K562 (cell line): ENCODE measurements around the gene BAIAP2L2. TPM values are rescaled to one million over a fixed set of nuclear protein-coding genes. Genes with fewer than 3 reads are reported as not detected.
"Not testable (repeated sequence)": the region's sequence is repeated elsewhere in the genome, so short reads cannot be mapped to it uniquely, and the experiment has no call there.

Experiments used
- ATAC-seq: fragments of 200-7000 bp; cut with Tn5 transposase; 3 replicates; pipeline ENCODE4 v1.9.1; 2020; ENCODE audit warnings: moderate library complexity
- BruUV-seq: library from RNA; stranded (reverse); fragments of 400-500 nt; replicated peaks from 2 replicates; lab custom pipeline; 2021; lab: Mats Ljungman, UMichigan
- CTCF ChIA-PET: fragments of 300-600 bp; formaldehyde crosslinking; extraction: SDS; loops from one replicate; lab custom pipeline; 2021; ENCODE audit warnings: low intra/inter-chr PET ratio; lab: Yijun Ruan, JAX
- POLR2A ChIA-PET: fragments of 300-600, 350-650 bp; sonication (Branson Sonifier 250); formaldehyde crosslinking; extraction: SDS; loops from one replicate; lab custom pipeline; 2021; ENCODE audit warnings: antibody characterized with exemption, inconsistent platforms; lab: Yijun Ruan, JAX
- DNase-seq, 4 experiments: peaks; one replicate each; pipeline versions ENCODE4 v3.0.0 to v3.0.0-alpha.2; 2011 to 2018; ENCODE audit warnings: low spot score in 3 of 4, mixed read lengths in 3 of 4; ENCODE audit errors: extremely low read depth in 1 of 4
- FAIRE-seq: peaks from 2 replicates; lab custom pipeline; 2011; peaks lifted over from hg19 to GRCh38; lab: Jason Lieb, UNC
- H2AFZ ChIP-seq: 2 replicates; pipeline ENCODE4 v1.6.0; 2011; ENCODE audit warnings: low read depth, low read length, control low read depth, inconsistent platforms
- H3K27ac ChIP-seq: fragments of 200-600 bp; 3 replicates; pipeline ENCODE4 v1.8.0; 2011; ENCODE audit warnings: low read depth, mild to moderate bottlenecking, control low read depth, inconsistent platforms, low read length, moderate library complexity, mixed read lengths; ENCODE audit errors: extremely low read depth
- H3K27me3 ChIP-seq, 2 experiments: fragments of 300-600 bp in 1 of 2; 2 replicates in 1 of 2; 3 replicates in 1 of 2; pipeline versions ENCODE4 v1.6.0 to v1.8.0; 2011; ENCODE audit warnings: inconsistent platforms in 2 of 2, low read length in 2 of 2, mild to moderate bottlenecking in 1 of 2, mixed read lengths in 1 of 2, moderate library complexity in 1 of 2; ENCODE audit not compliant: control insufficient read depth in 2 of 2, insufficient read depth in 2 of 2
- H3K36me3 ChIP-seq: fragments of 300-600 bp; 3 replicates; pipeline ENCODE4 v1.8.0; 2011; ENCODE audit warnings: mild to moderate bottlenecking, low read length, inconsistent platforms; ENCODE audit not compliant: control insufficient read depth, insufficient read depth
- H3K4me1 ChIP-seq, 2 experiments: fragments of 200-600 bp in 1 of 2; replicated peaks in 1 of 2; 2 replicates in 1 of 2; 3 replicates in 1 of 2; pipeline versions ENCODE4 v1.5.1 to v1.8.0; 2011; ENCODE audit warnings: inconsistent platforms in 2 of 2, low read length in 2 of 2, mild to moderate bottlenecking in 1 of 2, mixed read lengths in 1 of 2, moderate library complexity in 1 of 2; ENCODE audit not compliant: control insufficient read depth in 2 of 2, insufficient read depth in 2 of 2
- H3K4me2 ChIP-seq: 2 replicates; pipeline ENCODE4 v1.6.1; 2011; ENCODE audit warnings: low read length, control low read depth, inconsistent platforms, mixed read lengths; ENCODE audit not compliant: insufficient read depth
- H3K4me3 ChIP-seq: fragments of 200-600 bp; sonication (generic), shearing (Covaris generic); 2 replicates; pipeline ENCODE4 v1.5.1; 2016; ENCODE audit warnings: control low read depth, inconsistent platforms
- H3K79me2 ChIP-seq: fragments of 200-600 bp; 3 replicates; pipeline ENCODE4 v1.8.0; 2011; ENCODE audit warnings: low read length, inconsistent platforms; ENCODE audit not compliant: control insufficient read depth, insufficient read depth
- H3K9ac ChIP-seq, 2 experiments: 2 replicates each; pipeline versions ENCODE4 v1.6.0 to v1.6.1; 2011; ENCODE audit warnings: low read depth in 2 of 2, low read length in 2 of 2, control low read depth in 1 of 2, inconsistent platforms in 1 of 2, mild to moderate bottlenecking in 1 of 2, mixed read lengths in 1 of 2; ENCODE audit not compliant: insufficient read depth in 1 of 2
- H3K9me1 ChIP-seq: one replicate; pipeline ENCODE4 v1.6.0; 2011; ENCODE audit warnings: inconsistent platforms, mild to moderate bottlenecking, low read length, moderate library complexity; ENCODE audit not compliant: control insufficient read depth, insufficient read depth
- H3K9me3 ChIP-seq: replicated peaks from 2 replicates; pipeline ENCODE4 v1.5.1; 2011; ENCODE audit warnings: low read depth, low read length, inconsistent platforms; ENCODE audit not compliant: control insufficient read depth, insufficient read depth
- H4K20me1 ChIP-seq: replicated peaks from 2 replicates; pipeline ENCODE4 v1.6.1; 2011; ENCODE audit warnings: low read length, inconsistent platforms, mixed read lengths; ENCODE audit not compliant: control insufficient read depth, insufficient read depth
- ATF3 ChIP-seq, 2 experiments: fragments of 450-650 bp in 1 of 2; sonication (generic) in 1 of 2; formaldehyde crosslinking in 1 of 2; IDR thresholded peaks in 1 of 2; conservative IDR thresholded peaks in 1 of 2; 2 replicates each; pipeline versions ENCODE4 v1.6.1 to v1.8.1; 2016 to 2023; ENCODE audit warnings: mild to moderate bottlenecking in 2 of 2, moderate library complexity in 2 of 2, inconsistent platforms in 1 of 2, missing genetic modification reagents in 1 of 2
- HMBOX1 ChIP-seq: sonication (generic); IDR thresholded peaks from 2 replicates; pipeline ENCODE4 v1.6.1; 2016
- JUND ChIP-seq, 2 experiments: IDR thresholded peaks; 2 replicates in 1 of 2; 3 replicates in 1 of 2; pipeline ENCODE4 v1.6.1; 2011; ENCODE audit warnings: borderline replicate concordance in 2 of 2, low read depth in 2 of 2, low read length in 2 of 2, improper control_type of control experiment in 1 of 2, missing biosample characterization in 1 of 2, missing genetic modification characterization in 1 of 2, missing genetic modification reagents in 1 of 2
- WGBS: fragments of 100-300 bp; shearing (Covaris generic); methylation state at CpG from one replicate; pipeline ENCODE4 v1.1.6; 2016; ENCODE audit warnings: low coverage, mixed read lengths; ENCODE audit not compliant: insufficient coverage; ENCODE audit errors: missing lambda C conversion rate; 5-methylcytosine and 5-hydroxymethylcytosine counted together
- in situ Hi-C: fragments of 300-500 bp; cut with MboI; formaldehyde crosslinking; loops from 4 replicates; pipeline ENCODE4 v1.15.0; 2018; ENCODE audit warnings: inconsistent platforms, mixed read lengths
- intact Hi-C: fragments of 100-400 bp; cut with micrococcal nuclease; formaldehyde crosslinking; loops from 2 replicates; pipeline ENCODE4 v1.14.2; 2022
- polyA plus RNA-seq, 8 experiments: library from polyadenylated mRNA; depleted of rRNA in 4 of 8; stranded (reverse) in 5 of 8; unstranded in 3 of 8; fragments of >200 nt; fragmentation: Nextera tagmentation in 2 of 8; fragmentation: Illumina TruSeq in 1 of 8; extraction: Ambion mirVana in 2 of 8; extraction: Trizol in 1 of 8; gene quantifications; 2 replicates each; pipeline versions ENCODE4 v1.2.1 to v1.2.3, GENCODE V29; 2011 to 2014; ENCODE audit warnings: inconsistent platforms in 1 of 8, missing spikeins in 1 of 8
- total RNA-seq, 7 experiments: library from RNA; depleted of rRNA in 6 of 7; stranded (reverse); fragments of >200 nt in 6 of 7; fragmentation: Illumina TruSeq in 2 of 7; extraction: Trizol in 2 of 7; gene quantifications; 2 replicates each; pipeline versions ENCODE4 v1.2.1 to v1.2.3, GENCODE V29; 2011 to 2021; ENCODE audit warnings: low replicate concordance in 1 of 7

Gene BAIAP2L2
- total and polyA plus RNA-seq, 9 of the 15 experiments (the other 6 are each of a cell fraction or from before 2014, with no cell fraction given): 0.04 to 0.22 (median 0.07) TPM; not detected in 4

- ChIA-PET POLR2A (no interaction called here), CTCF (no interaction called here)
- H3K9me3 ChIP-seq: no peaks in the 10 kb centered on the region
- WGBS: 65% methylated on average over 5 of the region's 5 CpGs
- 0 out of 2 replicates have a peak, but pooled peaks cover 1% of the 10 kb centered on the region for H4K20me1 ChIP-seq
- H3K36me3 ChIP-seq: no peaks in the 10 kb centered on the region
- H3K27ac ChIP-seq: no peak overlapping the region
- 0 out of 2 replicates have a peak overlapping the region, but pooled peaks have one; percentile 19 for H2AFZ ChIP-seq
- no peaks in the 10 kb centered on the region for H3K27me3 ChIP-seq
- no peak overlapping the region; the same call in 1 of the 2 replicates for H3K4me2 ChIP-seq
- H3K79me2 ChIP-seq: no peaks in the 10 kb centered on the region
- ATAC-seq (no peak), DNase-seq (no peak), FAIRE-seq (no peak)
- TF ChIP-seq ATF3 (IDR thresholded peaks at IDR 0.05): peak; percentile 71
- TF ChIP-seq ATF3 (CRISPR knock-in tag; conservative IDR thresholded peaks at IDR 0.05): no peak
- no peak for TF ChIP-seq HMBOX1
- peak; percentile 11; the same call in 1 of the 2 replicates for TF ChIP-seq JUND (IDR thresholded peaks at IDR 0.05; ENCODE audit: borderline replicate concordance, low read depth, low read length)
- no peak for TF ChIP-seq JUND (tag; IDR thresholded peaks at IDR 0.05; ENCODE audit: borderline replicate concordance, low read depth, low read length)
- no TSS peak for BruUV-seq
- intact Hi-C loops (no loop called here), in situ Hi-C loops (no loop called here)
- H3K4me3 ChIP-seq: no peak overlapping the region
- H3K4me1 ChIP-seq: peaks cover 13 to 14% of the 10 kb centered on the region in 2 experiments; a peak in 4 of 5 replicates
- no peaks in the 10 kb centered on the region for H3K9me1 ChIP-seq
- H3K9ac ChIP-seq: no peak overlapping the region
Observed at GRCh38 chr22:38148245-38148644, 37.8 kb upstream of the BAIAP2L2 start.

DNA sequence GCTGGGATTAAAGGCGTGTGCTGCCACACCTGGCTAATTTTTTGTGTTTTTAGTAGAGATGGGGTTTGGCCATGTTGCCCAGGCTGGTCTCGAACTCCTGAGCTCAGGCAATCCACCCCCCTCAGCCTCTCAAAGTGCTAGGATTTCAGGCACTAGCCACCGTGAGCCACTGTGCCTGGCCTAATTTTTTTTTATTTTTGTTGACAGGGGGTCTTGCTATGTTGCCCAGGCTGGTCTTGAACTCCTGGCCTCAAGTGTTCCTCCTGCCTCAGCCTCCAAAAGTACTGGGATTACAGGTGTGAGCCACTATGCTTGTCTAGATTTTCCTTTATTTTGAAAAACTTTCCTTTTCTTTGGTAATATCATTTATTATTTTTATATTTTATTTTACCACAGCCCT, 35.7 kb upstream of the BAIAP2L2 start:
- H3K9me3 ChIP-seq, intact Hi-C loops, H3K9ac ChIP-seq, H3K9me1 ChIP-seq, H3K79me2 ChIP-seq, H3K4me2 ChIP-seq, DNase-seq, H3K27ac ChIP-seq, CTCF ChIA-PET, H4K20me1 ChIP-seq, ATAC-seq, H3K36me3 ChIP-seq, H3K27me3 ChIP-seq, BruUV-seq, in situ Hi-C loops, POLR2A ChIA-PET, H2AFZ ChIP-seq, H3K4me3 ChIP-seq, FAIRE-seq: not testable (repeated sequence)
- peaks cover 27 to 30% of the 10 kb centered on the region in 2 experiments; a peak in 4 of 5 replicates for H3K4me1 ChIP-seq
- WGBS: 71% methylated on average over 2 of the region's 3 CpGs
